HepG2 (cell line): ENCODE measurements around the gene RUVBL2. TPM values are rescaled to one million over a fixed set of nuclear protein-coding genes. Genes with fewer than 3 reads are reported as not detected.

Experiments
- CHD4 ChIP-seq: fragments of 200-600 bp; sonication (generic); IDR thresholded peaks from 2 replicates; pipeline ENCODE4 v1.7.0; 2017; ENCODE audit warnings: mild to moderate bottlenecking, low read length, borderline replicate concordance
- DNMT1 ChIP-seq: sonication (generic); formaldehyde crosslinking; IDR thresholded peaks from 2 replicates; pipeline ENCODE4 v1.5.1; 2020; ENCODE audit warnings: mild to moderate bottlenecking, missing genetic modification reagents
- HOMEZ ChIP-seq: IDR thresholded peaks from 2 replicates; pipeline ENCODE4 v1.6.1; 2016; ENCODE audit warnings: low read depth
- RBM39 ChIP-seq: fragments of 200-400 bp; formaldehyde crosslinking; IDR thresholded peaks from one replicate; pipeline ENCODE4 v1.6.1; 2018; ENCODE audit warnings: antibody characterized with exemption, mild to moderate bottlenecking, low read depth, low read length; ENCODE audit not compliant: poor library complexity, severe bottlenecking
- RFX1 ChIP-seq: fragments of 450-650 bp; IDR thresholded peaks from 2 replicates; pipeline ENCODE4 v1.6.1; 2017
- SNAPC4 ChIP-seq: sonication (generic); formaldehyde crosslinking; IDR thresholded peaks from 2 replicates; pipeline ENCODE4 v1.4.0; 2020; ENCODE audit warnings: mild to moderate bottlenecking, missing genetic modification reagents
- SP140L ChIP-seq: sonication (generic); formaldehyde crosslinking; IDR thresholded peaks from 2 replicates; pipeline ENCODE4 v1.4.0; 2020; ENCODE audit warnings: missing genetic modification reagents, borderline replicate concordance
- ZBTB7A ChIP-seq: sonication (generic); formaldehyde crosslinking; IDR thresholded peaks from 2 replicates; pipeline ENCODE4 v1.8.0; 2022; ENCODE audit warnings: mild to moderate bottlenecking, missing genetic modification reagents
- ZFP36L2 ChIP-seq: sonication (generic); formaldehyde crosslinking; IDR thresholded peaks from 2 replicates; pipeline ENCODE4 v1.4.0; 2020; ENCODE audit warnings: missing genetic modification reagents
- ZNF503 ChIP-seq: sonication (generic); formaldehyde crosslinking; IDR thresholded peaks from 2 replicates; pipeline ENCODE4 v1.4.0; 2020; ENCODE audit warnings: missing genetic modification reagents
- ZNF512B ChIP-seq: sonication (generic); formaldehyde crosslinking; IDR thresholded peaks from 2 replicates; pipeline ENCODE4 v1.5.1; 2020; ENCODE audit warnings: missing genetic modification reagents, mild to moderate bottlenecking, borderline replicate concordance
- ZNF607 ChIP-seq: sonication (generic); formaldehyde crosslinking; IDR thresholded peaks from 2 replicates; pipeline ENCODE4 v1.5.1; 2020; ENCODE audit warnings: missing genetic modification reagents, mild to moderate bottlenecking, borderline replicate concordance
- ZZZ3 ChIP-seq: sonication (generic); formaldehyde crosslinking; IDR thresholded peaks from 2 replicates; pipeline ENCODE4 v1.4.0; 2020; ENCODE audit warnings: missing genetic modification reagents, mild to moderate bottlenecking, borderline replicate concordance
- polyA plus RNA-seq, 8 experiments: library from polyadenylated mRNA; depleted of rRNA in 3 of 8; stranded (reverse) in 7 of 8; unstranded in 1 of 8; fragments of >200 nt; fragmentation: Illumina TruSeq in 4 of 8; extraction: Trizol in 4 of 8; gene quantifications; 2 replicates each; pipeline versions ENCODE4 v1.2.1 to v1.2.3, GENCODE V29; 2011 to 2016; ENCODE audit warnings: low read depth in 4 of 8, missing spikeins in 1 of 8, mixed read lengths in 1 of 8; ENCODE audit not compliant: insufficient read depth in 1 of 8
- total RNA-seq, 5 experiments: library from RNA; depleted of rRNA; stranded (reverse); fragments of >200 nt; fragmentation: Illumina TruSeq; extraction: Trizol; gene quantifications; 2 replicates each; pipeline ENCODE4 v1.2.3, GENCODE V29; 2016; ENCODE audit warnings: low read depth in 1 of 5

The RUVBL2 gene
- total and polyA plus RNA-seq, 2 of the 13 experiments (the other 11 are each of a cell fraction or from before 2014, with no cell fraction given), result 120 to 122 TPM

GRCh38 chr19:48961051-48961649, 32.5 kb upstream of the RUVBL2 start (continued):
- TF ChIP-seq CHD4 (no peak), RFX1 (no peak), RBM39 (no peak), ZNF503 (CRISPR knock-in tag) (no peak), ZZZ3 (CRISPR knock-in tag) (no peak), ZFP36L2 (CRISPR knock-in tag) (no peak), ZBTB7A (CRISPR knock-in tag) (peak; percentile 34; the same call in 1 of the 2 replicates), HOMEZ (CRISPR knock-in tag) (no peak), DNMT1 (CRISPR knock-in tag) (no peak), SP140L (CRISPR knock-in tag) (no peak), ZNF607 (no peak), ZNF512B (CRISPR knock-in tag) (no peak), SNAPC4 (CRISPR knock-in tag) (no peak)
